ENCODE measurements around the gene CCSAP. TPM values are rescaled to one million over a fixed set of nuclear protein-coding genes. Genes with fewer than 3 reads are reported as not detected.
"Not testable (repeated sequence)": the region's sequence is repeated elsewhere in the genome, so short reads cannot be mapped to it uniquely, and the experiment has no call there.

CCSAP gene
- polyA plus RNA-seq, 1 donor from 2014 or later, result 2.2 TPM

DNA sequence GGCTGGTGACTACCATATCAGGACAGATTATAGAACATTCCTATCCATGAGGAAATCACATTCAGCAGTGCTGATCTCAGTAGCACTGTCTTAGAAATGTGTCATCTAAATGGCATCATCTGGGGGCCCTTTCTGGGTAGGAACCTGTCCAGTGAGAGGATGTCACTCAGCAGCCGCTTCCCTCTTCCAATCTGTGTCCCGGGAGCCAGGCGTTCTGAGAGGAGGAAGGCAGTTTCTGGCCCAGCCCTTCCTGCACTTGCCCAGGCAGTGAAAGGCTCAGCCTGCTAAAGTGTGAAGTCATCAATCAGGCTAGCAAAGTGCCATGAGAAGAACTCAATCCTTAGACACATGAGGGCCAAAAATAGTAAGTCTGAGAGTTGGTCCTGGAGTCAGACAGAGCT lies 46.3 kb downstream of the CCSAP start:
- Mint-ChIP-seq H3K4me3 (no peak overlapping the region), H3K36me3 (peaks cover 13% of the 10 kb centered on the region), H3K9me3 (no peaks in the 10 kb centered on the region), H3K27me3 (no peaks in the 10 kb centered on the region), H3K27ac (peak overlapping the region in 1 of 3 donors; percentile 6), H3K4me1 (peaks cover 0 to 4% (median 0%) of the 10 kb centered on the region in 3 donors)

DNA sequence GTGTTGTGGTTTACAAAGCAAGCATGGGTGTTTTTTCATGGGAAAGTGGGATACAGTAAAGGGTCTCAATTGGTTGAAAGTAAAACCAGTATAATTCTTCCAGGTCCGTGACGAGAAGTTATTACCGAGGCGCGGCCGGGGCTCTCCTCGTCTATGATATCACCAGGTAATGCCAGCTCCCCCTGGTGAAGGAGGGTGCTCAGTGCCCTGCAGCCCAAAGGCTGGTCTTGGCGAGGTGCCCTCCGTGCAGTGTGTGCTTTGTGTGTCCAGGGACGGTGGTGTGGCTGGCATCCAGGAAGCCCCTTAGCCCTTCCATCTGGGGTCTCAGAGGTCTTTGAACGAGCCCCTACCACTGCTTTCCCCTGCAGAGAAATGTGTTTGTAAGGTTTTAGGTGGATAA lies 47.1 kb downstream of the CCSAP start:
- Mint-ChIP-seq H3K27me3 (no peaks in the 10 kb centered on the region), H3K36me3 (peaks cover 21% of the 10 kb centered on the region), H3K27ac (no peak overlapping the region), H3K4me1 (peaks cover 1 to 6% (median 4%) of the 10 kb centered on the region in 3 donors), H3K9me3 (no peaks in the 10 kb centered on the region), H3K4me3 (no peak overlapping the region)

DNA sequence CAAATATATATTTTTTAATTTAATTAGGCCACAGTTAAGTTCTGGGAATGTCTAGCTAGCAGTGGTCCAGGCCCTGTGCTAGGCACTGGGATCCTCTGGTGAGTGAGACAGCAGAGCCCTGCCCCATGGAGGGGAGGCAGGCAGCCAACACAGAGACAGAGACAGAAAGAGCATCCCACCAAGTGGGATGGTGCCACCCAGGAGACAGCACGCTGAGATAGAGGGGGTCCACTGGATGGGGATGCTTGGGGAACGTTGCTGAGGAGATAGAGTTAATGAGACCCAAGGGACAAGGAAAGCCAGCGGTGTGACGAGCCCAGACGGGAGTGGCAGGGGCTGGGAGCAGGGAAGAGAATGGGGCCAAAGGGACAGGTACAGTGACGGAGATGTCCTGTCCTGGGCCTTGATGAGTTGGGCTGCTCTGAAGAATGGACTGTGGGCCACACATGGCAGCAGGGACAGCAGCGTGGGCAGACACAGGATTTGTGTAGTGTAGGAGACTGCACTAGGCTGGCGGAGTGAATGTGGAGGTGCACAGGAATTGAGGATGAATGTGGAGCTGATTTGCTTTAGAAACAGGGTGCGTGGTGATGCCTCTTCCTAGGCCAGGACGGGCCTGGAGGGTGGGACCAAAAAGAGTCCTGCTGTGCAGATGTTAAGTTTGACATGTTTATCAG lies 49.2 kb downstream of the CCSAP start:
- Mint-ChIP-seq H3K36me3 (peaks cover 27% of the 10 kb centered on the region), H3K9me3 (no peaks in the 10 kb centered on the region), H3K4me3 (peak overlapping the region in 1 of 4 donors; percentile 63), H3K27me3 (no peaks in the 10 kb centered on the region), H3K27ac (peak overlapping the region in 1 of 3 donors; percentile 90), H3K4me1 (peaks cover 3 to 8% (median 4%) of the 10 kb centered on the region in 3 donors)

DNA sequence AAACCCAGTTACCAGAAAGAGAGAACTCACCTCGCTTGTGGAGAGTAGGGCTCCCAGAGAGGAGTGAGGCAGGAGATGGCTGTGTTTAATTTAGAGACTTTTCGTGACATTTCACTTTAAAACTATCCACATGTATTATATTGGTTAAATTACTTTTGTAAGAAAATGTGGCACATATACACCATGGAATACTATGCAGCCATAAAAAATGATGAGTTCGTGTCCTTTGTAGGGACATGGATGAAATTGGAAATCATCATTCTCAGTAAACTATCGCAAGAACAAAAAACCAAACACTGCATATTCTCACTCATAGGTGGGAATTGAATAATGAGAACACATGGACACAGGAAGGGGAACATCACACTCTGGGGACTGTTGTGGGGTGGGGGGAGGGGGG lies 51.2 kb downstream of the CCSAP start:
- H3K27me3 Mint-ChIP-seq, H3K9me3 Mint-ChIP-seq, H3K27ac Mint-ChIP-seq, H3K4me3 Mint-ChIP-seq: not testable (repeated sequence)
- peaks cover 3 to 13% (median 4%) of the 10 kb centered on the region in 3 donors for H3K4me1 Mint-ChIP-seq
- H3K36me3 Mint-ChIP-seq, result peaks cover 31% of the 10 kb centered on the region

DNA sequence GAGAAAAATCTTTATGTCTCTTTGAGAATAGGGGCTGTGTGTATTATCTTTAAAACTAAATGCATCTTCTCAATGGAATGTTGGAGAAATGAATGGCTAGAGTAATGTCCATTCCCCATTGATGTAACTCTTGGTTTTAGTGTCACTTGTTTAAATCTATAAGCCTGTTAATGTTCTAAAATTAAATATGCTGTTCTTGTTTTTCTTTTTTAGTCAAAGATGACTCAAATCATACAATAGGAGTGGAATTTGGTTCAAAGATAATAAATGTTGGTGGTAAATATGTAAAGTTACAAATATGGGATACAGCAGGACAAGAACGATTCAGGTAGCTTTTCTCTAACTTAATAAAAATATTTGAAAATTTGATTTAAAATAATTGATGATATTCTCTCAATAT lies 54.3 kb downstream of the CCSAP start:
- Mint-ChIP-seq H3K4me1 (peaks cover 6 to 22% (median 12%) of the 10 kb centered on the region in 3 donors), H3K27ac (no peak overlapping the region), H3K9me3 (no peaks in the 10 kb centered on the region), H3K4me3 (no peak overlapping the region), H3K27me3 (no peaks in the 10 kb centered on the region), H3K36me3 (peaks cover 23% of the 10 kb centered on the region)

DNA sequence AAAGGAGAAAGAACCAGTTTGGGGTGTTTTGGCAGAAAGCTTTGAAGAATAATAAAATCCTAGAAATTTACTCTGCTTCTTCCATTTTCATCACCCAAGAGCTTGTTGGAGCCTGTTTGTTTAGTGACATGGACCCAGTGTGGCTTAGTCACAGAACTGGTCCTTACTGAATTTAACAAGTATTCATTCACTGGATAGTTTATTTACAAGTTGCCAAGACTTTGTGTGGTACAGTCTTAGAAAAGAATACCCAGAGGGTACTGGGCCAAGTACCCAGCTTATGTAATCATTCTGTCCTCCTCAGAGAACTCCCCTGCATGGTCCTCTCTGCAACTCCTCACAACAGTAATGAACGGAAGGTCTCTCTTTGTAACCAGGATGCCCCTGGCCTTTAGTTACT lies 55.6 kb downstream of the CCSAP start:
- Mint-ChIP-seq H3K4me1 (peaks cover 11 to 30% (median 18%) of the 10 kb centered on the region in 3 donors), H3K27ac (no peak overlapping the region), H3K4me3 (no peak overlapping the region), H3K9me3 (no peaks in the 10 kb centered on the region), H3K36me3 (peaks cover 25% of the 10 kb centered on the region), H3K27me3 (no peaks in the 10 kb centered on the region)

DNA sequence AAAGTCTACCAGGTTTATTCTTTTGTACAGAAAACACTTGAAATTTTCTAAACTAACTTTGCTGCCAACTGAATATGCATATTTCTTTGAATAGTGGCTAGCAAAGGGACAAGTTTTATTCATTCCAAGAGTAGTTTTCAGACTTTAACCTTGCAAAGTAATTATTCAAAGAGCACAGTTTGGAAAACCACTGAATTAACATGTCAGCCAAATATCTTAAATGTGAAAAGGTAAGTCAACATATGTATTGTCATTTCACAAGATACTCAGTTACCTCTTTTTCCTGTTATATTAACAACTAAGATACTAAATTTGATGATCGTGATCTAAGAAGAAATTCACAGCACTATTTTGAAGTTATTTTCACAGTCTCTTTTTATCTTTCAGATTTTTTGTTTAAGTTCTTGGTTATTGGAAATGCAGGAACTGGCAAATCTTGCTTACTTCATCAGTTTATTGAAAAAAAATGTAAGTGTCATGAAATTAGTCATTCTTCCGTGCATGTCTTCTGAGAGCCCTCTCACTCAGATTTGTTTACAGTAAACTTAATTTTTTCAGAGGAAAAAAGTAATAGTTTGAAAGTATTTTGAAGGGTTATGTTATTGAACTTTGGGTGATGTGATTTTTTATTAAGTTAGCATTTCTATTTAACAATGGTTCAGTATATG lies 56.6 kb downstream of the CCSAP start:
- Mint-ChIP-seq H3K36me3 (peaks cover 24% of the 10 kb centered on the region), H3K27me3 (no peaks in the 10 kb centered on the region), H3K9me3 (no peaks in the 10 kb centered on the region), H3K27ac (no peak overlapping the region), H3K4me1 (peaks cover 15 to 33% (median 21%) of the 10 kb centered on the region in 3 donors), H3K4me3 (no peak overlapping the region)

DNA sequence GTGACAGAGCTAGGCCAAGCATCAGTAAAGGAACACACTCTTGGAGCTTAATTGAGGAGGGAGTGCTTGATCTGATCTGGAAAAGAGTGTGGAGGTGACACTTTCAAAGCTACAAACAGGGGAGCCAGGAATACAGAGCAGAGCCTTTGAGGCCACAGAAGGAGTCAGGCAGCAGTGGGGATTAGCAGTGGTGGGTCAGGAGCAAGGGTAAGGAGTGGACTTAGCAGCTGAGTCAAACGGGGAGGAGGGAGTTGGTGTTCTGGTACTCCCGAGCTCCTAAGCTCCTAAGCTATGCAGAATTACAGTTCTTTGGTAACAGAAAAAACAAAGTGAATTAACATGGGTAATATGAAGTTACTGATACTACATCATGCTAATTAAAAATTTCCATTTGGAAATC lies 57.4 kb downstream of the CCSAP start:
- peak overlapping the region in 2 of 4 donors; percentile 37 to 60 for H3K4me3 Mint-ChIP-seq
- peak overlapping the region in 1 of 3 donors; percentile 92 for H3K27ac Mint-ChIP-seq
- H3K27me3 Mint-ChIP-seq, result no peaks in the 10 kb centered on the region
- peaks cover 17 to 30% (median 23%) of the 10 kb centered on the region in 3 donors for H3K4me1 Mint-ChIP-seq
- H3K36me3 Mint-ChIP-seq, result peaks cover 16% of the 10 kb centered on the region
- H3K9me3 Mint-ChIP-seq, result no peaks in the 10 kb centered on the region

DNA sequence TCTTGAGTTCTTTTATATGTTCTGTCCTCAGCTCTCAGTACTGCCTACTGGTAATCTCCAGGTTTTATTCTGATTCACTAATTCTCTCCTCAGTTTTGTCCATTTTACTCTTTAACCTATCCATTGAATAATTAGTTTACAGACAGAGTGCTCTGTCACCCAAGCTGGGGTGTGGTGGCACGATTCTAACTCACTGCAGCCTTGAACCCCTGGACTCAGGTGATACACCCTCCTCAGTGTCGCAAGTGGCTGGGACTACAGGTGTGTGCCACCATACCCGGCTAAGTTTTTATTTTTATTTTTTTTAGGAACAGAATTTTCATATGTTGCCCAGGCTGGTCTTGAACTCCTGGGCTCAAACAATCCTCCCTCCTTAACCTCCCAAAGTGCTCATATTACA lies 58.0 kb downstream of the CCSAP start:
- Mint-ChIP-seq H3K36me3 (peaks cover 12% of the 10 kb centered on the region), H3K27me3 (no peaks in the 10 kb centered on the region), H3K4me3 (peak overlapping the region in 1 of 4 donors; percentile 37), H3K9me3 (no peaks in the 10 kb centered on the region), H3K4me1 (peaks cover 21 to 32% (median 27%) of the 10 kb centered on the region in 3 donors), H3K27ac (peak overlapping the region in 1 of 3 donors; percentile 92)

DNA sequence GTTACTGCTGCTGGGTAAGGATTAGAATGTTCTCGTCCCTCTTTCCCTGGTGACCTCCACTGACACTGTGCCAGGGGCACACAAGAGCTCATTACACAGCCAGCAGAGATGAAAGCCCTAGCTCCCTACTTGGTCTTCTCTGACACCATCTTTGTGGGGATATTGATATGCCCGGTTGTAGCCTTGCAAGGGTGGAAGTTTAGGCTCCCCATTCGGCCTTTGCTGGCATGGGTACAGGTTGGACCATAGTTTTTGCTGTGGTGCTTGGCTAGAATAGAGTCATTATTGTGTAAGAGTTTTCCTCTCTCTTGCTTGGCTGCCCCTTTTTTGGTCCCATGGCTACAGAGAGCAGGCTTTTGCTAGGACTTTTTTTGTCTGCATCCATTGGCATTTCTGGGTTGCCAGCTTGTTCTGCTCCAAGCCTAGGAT lies 59.6 kb downstream of the CCSAP start:
- Mint-ChIP-seq H3K4me3 (no peak overlapping the region), H3K9me3 (no peaks in the 10 kb centered on the region), H3K27me3 (no peaks in the 10 kb centered on the region), H3K4me1 (peaks cover 21 to 32% (median 25%) of the 10 kb centered on the region in 3 donors), H3K36me3 (peaks cover 9% of the 10 kb centered on the region), H3K27ac (no peak overlapping the region)

DNA sequence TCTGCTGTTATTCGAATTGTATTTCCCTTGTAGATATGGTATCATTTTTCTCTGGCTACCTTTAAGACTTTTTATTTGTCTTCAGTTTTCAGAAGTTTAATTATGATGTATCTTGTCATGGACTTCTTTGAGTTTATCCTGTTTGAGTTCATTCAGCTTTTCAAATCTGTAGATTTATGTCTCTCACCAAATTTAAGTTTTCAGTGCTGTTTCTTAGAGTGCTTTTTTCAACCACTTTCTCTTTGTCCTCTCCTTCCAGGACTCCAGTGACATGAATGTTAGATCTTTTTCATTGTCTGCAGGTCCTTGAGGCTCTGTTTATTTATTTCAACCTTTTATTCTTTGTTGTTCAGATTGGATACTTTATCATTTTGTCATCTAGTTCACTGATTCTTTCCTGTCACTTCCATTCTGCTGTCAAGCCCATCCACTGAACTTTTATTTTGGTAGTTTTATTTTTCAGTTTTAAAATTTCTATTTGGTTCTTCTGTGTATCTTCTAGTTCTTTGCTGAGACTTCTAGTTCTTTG lies 60.5 kb downstream of the CCSAP start:
- H3K4me3 Mint-ChIP-seq, result peak overlapping the region in 1 of 4 donors; percentile 50
- H3K27ac Mint-ChIP-seq, result no peak overlapping the region
- peaks cover 21 to 29% (median 25%) of the 10 kb centered on the region in 3 donors for H3K4me1 Mint-ChIP-seq

DNA sequence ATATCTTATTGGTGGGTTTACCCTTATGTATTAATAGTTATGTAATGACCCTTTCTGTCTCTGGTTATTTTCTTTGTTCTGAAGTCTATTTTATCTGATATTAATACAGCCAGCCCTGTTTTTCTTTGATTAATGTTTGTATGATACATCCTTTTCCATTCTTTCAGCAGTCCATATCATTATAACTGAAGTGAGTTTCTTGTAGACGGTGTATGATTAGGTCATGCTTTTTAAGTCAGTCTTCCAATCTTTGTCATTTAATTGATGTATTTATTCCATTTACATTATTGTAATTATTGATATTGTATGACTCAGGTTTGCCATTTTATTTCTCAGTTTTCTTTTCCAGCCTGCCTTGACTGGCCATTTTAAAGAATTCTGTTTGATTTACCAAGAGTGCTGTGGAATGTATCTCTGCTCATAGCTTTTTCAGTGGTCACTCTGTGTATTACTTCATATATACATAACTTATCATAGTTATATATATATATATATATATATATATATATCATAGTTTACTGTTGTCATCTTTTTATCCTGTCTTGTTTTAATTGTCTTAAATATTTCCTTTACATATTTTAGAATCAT lies 61.4 kb downstream of the CCSAP start:
- H3K4me1 Mint-ChIP-seq, result peaks cover 21 to 26% (median 24%) of the 10 kb centered on the region in 3 donors
- peaks cover 7% of the 10 kb centered on the region for H3K36me3 Mint-ChIP-seq
- H3K9me3 Mint-ChIP-seq, result no peaks in the 10 kb centered on the region
- H3K27ac Mint-ChIP-seq, result no peak overlapping the region
- no peaks in the 10 kb centered on the region for H3K27me3 Mint-ChIP-seq
- no peak overlapping the region for H3K4me3 Mint-ChIP-seq

More for the DNA sequence above, 60.5 kb downstream of the CCSAP start:
- peaks cover 8% of the 10 kb centered on the region for H3K36me3 Mint-ChIP-seq
- H3K27me3 Mint-ChIP-seq, result no peaks in the 10 kb centered on the region
- H3K9me3 Mint-ChIP-seq, result no peaks in the 10 kb centered on the region

DNA sequence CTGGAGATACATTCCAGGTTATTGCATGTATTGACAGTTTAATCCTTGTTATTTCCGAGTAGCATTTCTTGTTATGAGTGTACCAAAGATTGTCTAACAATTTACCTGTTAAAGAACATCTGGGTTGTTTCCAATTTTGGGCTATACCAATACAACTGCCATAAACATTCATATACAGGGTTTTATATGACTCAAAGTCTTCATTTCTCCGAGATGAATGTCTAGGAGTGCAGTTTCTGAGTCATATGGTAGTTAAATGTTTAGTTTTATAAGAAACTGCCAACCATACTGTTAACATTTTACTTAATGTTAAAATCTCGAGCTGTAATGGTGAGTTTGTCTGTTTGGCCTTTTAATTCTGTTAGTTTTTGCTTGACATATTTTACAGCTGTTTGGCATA lies 61.9 kb downstream of the CCSAP start:
- Mint-ChIP-seq H3K27me3 (no peaks in the 10 kb centered on the region), H3K4me1 (peaks cover 21 to 28% (median 26%) of the 10 kb centered on the region in 3 donors), H3K27ac (no peak overlapping the region), H3K36me3 (peaks cover 10% of the 10 kb centered on the region), H3K9me3 (no peaks in the 10 kb centered on the region), H3K4me3 (no peak overlapping the region)

DNA sequence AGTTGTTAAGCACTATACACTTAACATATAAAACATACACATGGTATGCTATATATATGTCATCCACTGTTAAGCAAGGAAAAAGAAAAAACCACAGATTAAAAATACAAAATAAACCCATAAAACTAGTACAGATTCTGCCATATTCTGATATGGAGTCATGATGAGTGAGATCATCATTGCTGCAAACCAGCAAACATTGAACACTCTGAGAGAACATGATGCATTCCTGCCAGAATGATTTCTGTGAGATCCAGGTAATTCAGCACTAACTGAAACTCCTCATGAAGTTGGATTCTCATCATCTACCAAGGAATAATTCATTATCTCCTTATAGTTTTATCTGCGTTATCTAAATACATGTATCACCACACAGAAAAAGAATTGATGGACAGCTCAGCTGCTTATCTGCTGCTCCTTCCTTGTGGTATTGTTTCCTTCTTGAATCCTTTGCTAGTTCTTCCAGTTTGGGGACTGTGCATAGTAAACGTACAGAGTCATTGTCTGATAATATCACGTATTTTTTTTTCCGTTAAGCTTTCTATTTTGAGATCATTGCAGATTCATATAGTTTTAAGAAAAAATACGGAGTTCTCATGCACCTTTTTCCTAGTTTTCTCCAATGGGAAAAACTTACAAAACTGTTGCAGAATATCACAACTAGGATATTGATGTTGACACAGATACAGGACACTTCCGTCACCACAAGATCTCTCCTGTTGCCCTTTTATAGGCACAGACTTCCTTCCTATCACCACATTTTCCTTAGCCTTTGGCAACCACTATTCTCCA lies 62.6 kb downstream of the CCSAP start:
- H3K4me1 Mint-ChIP-seq, result peaks cover 18 to 25% (median 23%) of the 10 kb centered on the region in 3 donors
- H3K27ac Mint-ChIP-seq, result no peak overlapping the region
- no peak overlapping the region for H3K4me3 Mint-ChIP-seq
- H3K27me3 Mint-ChIP-seq, result no peaks in the 10 kb centered on the region
- no peaks in the 10 kb centered on the region for H3K9me3 Mint-ChIP-seq
- H3K36me3 Mint-ChIP-seq, result peaks cover 8% of the 10 kb centered on the region
